ENCODE data around the gene ABCC10.
A peak's percentile ranks its signal among the peaks of the same experiment; 100 is the strongest.
"Not testable (repeated sequence)": the region's sequence is repeated elsewhere in the genome, so short reads cannot be mapped to it uniquely, and the experiment has no call there.

Gene ABCC10

GRCh38 chr6:43455531-43456428, 28.4 kb downstream of the ABCC10 start, which contains the start of gene DLK2:
DLK2 (minus strand) TSS chr6:43455548; CDS start chr6:43454825, 723 bp downstream.
- Histone ChIP-seq H3K4me1 (ENCODE audit: control insufficient read depth, insufficient read depth, low read length, unreplicated experiment) (no peaks in the 10 kb centered on the region), H3K27me3 (ENCODE audit: insufficient read depth, low read length) (peaks cover 10% of the 10 kb centered on the region; the same call in 1 of the 2 replicates), H3K36me3 (ENCODE audit: insufficient read depth, low read length) (no peaks in the 10 kb centered on the region), H3K4me3 (ENCODE audit: low read depth, low read length) (peak within 1 kb of the TSS; percentile 76), H2AFZ (ENCODE audit: low read length, unreplicated experiment) (peak within 1 kb of the TSS; percentile 51), H3K79me2 (ENCODE audit: control insufficient read depth, insufficient read depth, low read length, unreplicated experiment) (no peaks in the 10 kb centered on the region), H3K27ac (ENCODE audit: low read depth, low read length) (no peak within 1 kb of the TSS)

DNA sequence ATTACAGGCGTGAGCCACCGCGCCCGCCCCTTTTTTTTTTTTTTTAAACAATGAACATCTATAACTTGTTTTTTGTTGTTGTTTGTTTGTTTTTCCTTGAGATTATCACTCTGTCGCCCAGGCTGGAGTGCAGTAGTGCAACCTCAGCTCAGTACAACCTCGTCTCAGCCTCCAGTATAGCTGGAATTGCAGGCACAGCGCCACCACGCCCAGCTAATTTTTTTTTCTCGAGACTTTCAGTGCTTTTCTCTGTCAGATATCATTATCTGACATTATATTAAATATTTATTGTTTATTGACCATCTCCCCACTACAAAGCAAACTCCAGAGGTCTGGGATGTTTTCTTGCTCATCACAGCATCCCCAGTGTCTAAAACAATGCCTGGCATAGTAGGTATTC, 30.3 kb downstream of the ABCC10 start:
- Histone ChIP-seq H3K27me3 (ENCODE audit: insufficient read depth, low read length) (peaks cover 16% of the 10 kb centered on the region), H3K27ac (ENCODE audit: low read depth, low read length) (no peak overlapping the region), H3K4me3 (ENCODE audit: low read depth, low read length) (no peak overlapping the region), H3K4me1 (ENCODE audit: control insufficient read depth, insufficient read depth, low read length, unreplicated experiment) (no peaks in the 10 kb centered on the region), H3K79me2 (ENCODE audit: control insufficient read depth, insufficient read depth, low read length, unreplicated experiment) (no peaks in the 10 kb centered on the region), H2AFZ (ENCODE audit: low read length, unreplicated experiment) (no peak overlapping the region), H3K36me3 (ENCODE audit: insufficient read depth, low read length) (no peaks in the 10 kb centered on the region)

DNA sequence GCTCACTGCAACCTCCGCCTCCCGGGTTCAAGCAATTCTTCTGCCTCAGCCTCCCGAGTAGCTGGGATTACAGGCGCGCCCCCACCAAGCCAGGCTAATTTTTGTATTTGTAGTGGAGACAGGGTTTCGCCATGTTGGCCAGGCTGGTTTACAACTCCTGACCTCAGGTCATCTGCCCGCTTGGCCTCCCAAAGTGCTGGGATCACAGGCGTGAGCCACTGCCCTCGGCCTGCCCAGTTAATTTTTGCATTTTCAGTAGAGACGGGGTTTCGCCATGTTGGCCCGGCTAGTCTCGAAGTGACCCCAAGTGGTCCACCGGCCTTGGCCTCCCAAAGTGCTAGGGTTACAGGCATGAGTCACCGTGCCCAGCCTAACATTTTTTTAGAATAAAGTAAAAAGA, 30.8 kb downstream of the ABCC10 start:
- not testable (repeated sequence) for H3K79me2 ChIP-seq (ENCODE audit: control insufficient read depth, insufficient read depth, low read length, unreplicated experiment); H3K27ac ChIP-seq (ENCODE audit: low read depth, low read length); H3K4me3 ChIP-seq (ENCODE audit: low read depth, low read length); H2AFZ ChIP-seq (ENCODE audit: low read length, unreplicated experiment); H3K36me3 ChIP-seq (ENCODE audit: insufficient read depth, low read length); H3K4me1 ChIP-seq (ENCODE audit: control insufficient read depth, insufficient read depth, low read length, unreplicated experiment)
- peaks cover 20% of the 10 kb centered on the region for H3K27me3 ChIP-seq (ENCODE audit: insufficient read depth, low read length)

DNA sequence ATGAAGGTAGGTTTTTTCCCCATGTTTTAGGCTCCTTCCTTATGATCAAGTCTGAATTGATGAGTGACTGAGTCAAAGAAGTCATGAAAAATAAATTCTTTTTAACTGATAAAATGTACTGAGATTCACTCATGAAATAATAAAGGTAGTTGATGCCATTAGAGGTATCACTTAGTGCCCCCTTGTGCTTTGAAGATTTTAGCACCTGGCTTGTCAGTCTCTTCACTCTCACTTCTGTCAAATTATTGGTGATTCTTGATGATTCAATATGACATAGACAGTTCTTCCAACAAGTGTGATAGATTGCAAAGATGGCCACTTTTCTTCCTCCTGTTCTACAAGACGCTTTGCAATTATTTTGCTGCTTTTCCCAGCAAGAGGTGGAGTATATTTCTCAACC, 32.2 kb downstream of the ABCC10 start:
- Histone ChIP-seq H2AFZ (ENCODE audit: low read length, unreplicated experiment) (no peak overlapping the region), H3K4me3 (ENCODE audit: low read depth, low read length) (no peak overlapping the region), H3K36me3 (ENCODE audit: insufficient read depth, low read length) (no peaks in the 10 kb centered on the region), H3K79me2 (ENCODE audit: control insufficient read depth, insufficient read depth, low read length, unreplicated experiment) (no peaks in the 10 kb centered on the region), H3K27ac (ENCODE audit: low read depth, low read length) (no peak overlapping the region), H3K4me1 (ENCODE audit: control insufficient read depth, insufficient read depth, low read length, unreplicated experiment) (no peaks in the 10 kb centered on the region), H3K27me3 (ENCODE audit: insufficient read depth, low read length) (peaks cover 22% of the 10 kb centered on the region)

DNA sequence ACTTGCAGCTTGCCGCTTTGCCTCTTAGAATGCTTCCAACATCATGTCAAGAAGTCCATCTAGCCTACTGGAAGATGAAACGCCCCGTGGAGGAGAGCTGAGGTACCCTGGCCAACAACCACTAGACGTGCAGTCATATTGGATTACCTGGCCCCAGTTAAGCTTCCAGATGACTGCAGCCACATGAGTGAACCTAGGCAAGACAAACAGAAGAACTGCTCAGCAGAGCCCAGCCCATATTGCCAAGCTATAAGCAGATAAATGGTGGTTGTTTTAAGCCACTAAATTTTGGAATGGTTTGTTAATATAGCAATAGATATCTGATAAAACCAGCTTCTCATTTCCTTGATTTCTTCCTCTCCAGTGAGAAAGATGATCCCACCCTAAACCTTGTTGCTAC, 32.7 kb downstream of the ABCC10 start:
- Histone ChIP-seq H2AFZ (ENCODE audit: low read length, unreplicated experiment) (no peak overlapping the region), H3K27ac (ENCODE audit: low read depth, low read length) (no peak overlapping the region)

GRCh38 chr6:43461936-43462335, 34.6 kb downstream of the ABCC10 start:
- Histone ChIP-seq H3K36me3 (ENCODE audit: insufficient read depth, low read length) (no peaks in the 10 kb centered on the region), H3K27ac (ENCODE audit: low read depth, low read length) (no peak overlapping the region), H3K4me3 (ENCODE audit: low read depth, low read length) (no peak overlapping the region), H3K4me1 (ENCODE audit: control insufficient read depth, insufficient read depth, low read length, unreplicated experiment) (peaks cover 9% of the 10 kb centered on the region), H3K79me2 (ENCODE audit: control insufficient read depth, insufficient read depth, low read length, unreplicated experiment) (no peaks in the 10 kb centered on the region), H3K27me3 (ENCODE audit: insufficient read depth, low read length) (peaks cover 12% of the 10 kb centered on the region), H2AFZ (ENCODE audit: low read length, unreplicated experiment) (no peak overlapping the region)

More for the DNA sequence above, 32.7 kb downstream of the ABCC10 start:
- H3K4me1 ChIP-seq (ENCODE audit: control insufficient read depth, insufficient read depth, low read length, unreplicated experiment): no peaks in the 10 kb centered on the region
- no peak overlapping the region for H3K4me3 ChIP-seq (ENCODE audit: low read depth, low read length)
- peaks cover 22% of the 10 kb centered on the region for H3K27me3 ChIP-seq (ENCODE audit: insufficient read depth, low read length)
- H3K79me2 ChIP-seq (ENCODE audit: control insufficient read depth, insufficient read depth, low read length, unreplicated experiment): no peaks in the 10 kb centered on the region
- H3K36me3 ChIP-seq (ENCODE audit: insufficient read depth, low read length): no peaks in the 10 kb centered on the region

GRCh38 chr6:43464337-43464736, 37.0 kb downstream of the ABCC10 start:
- H3K79me2 ChIP-seq (ENCODE audit: control insufficient read depth, insufficient read depth, low read length, unreplicated experiment): no peaks in the 10 kb centered on the region
- H3K4me3 ChIP-seq (ENCODE audit: low read depth, low read length): no peak overlapping the region
- H3K4me1 ChIP-seq (ENCODE audit: control insufficient read depth, insufficient read depth, low read length, unreplicated experiment): peaks cover 9% of the 10 kb centered on the region
- H3K27ac ChIP-seq (ENCODE audit: low read depth, low read length): no peak overlapping the region
- no peaks in the 10 kb centered on the region for H3K36me3 ChIP-seq (ENCODE audit: insufficient read depth, low read length)
- H2AFZ ChIP-seq (ENCODE audit: low read length, unreplicated experiment): no peak overlapping the region
- H3K27me3 ChIP-seq (ENCODE audit: insufficient read depth, low read length): peaks cover 12% of the 10 kb centered on the region

DNA sequence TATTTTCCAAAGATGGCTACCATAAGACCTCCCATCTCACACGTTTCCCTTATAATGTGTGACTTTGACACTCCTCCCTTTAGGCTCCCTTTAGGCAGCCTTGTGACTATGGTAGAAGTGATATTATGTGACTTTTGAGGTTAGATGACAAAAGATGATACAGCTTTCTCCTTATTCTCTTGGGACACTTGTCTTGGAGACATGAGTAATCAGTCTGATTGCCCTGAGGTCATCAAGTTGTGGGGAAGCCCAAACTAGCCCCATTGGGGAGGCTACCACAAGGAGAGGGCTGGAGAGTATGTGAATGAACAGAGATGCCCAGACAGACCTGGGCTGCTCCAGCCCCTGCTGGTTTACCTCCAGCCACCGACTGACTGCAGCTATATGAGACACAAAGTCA, 38.6 kb downstream of the ABCC10 start:
- H3K27ac ChIP-seq (ENCODE audit: low read depth, low read length): no peak overlapping the region
- H3K27me3 ChIP-seq (ENCODE audit: insufficient read depth, low read length): peaks cover 12% of the 10 kb centered on the region
- H3K79me2 ChIP-seq (ENCODE audit: control insufficient read depth, insufficient read depth, low read length, unreplicated experiment): no peaks in the 10 kb centered on the region

GRCh38 chr6:43467265-43467664, 39.9 kb downstream of the ABCC10 start:
- H3K27me3 ChIP-seq (ENCODE audit: insufficient read depth, low read length); H3K36me3 ChIP-seq (ENCODE audit: insufficient read depth, low read length): not testable (repeated sequence)

More for the DNA sequence above, 38.6 kb downstream of the ABCC10 start:
- no peak overlapping the region for H2AFZ ChIP-seq (ENCODE audit: low read length, unreplicated experiment)
- no peak overlapping the region for H3K4me3 ChIP-seq (ENCODE audit: low read depth, low read length)
- H3K36me3 ChIP-seq (ENCODE audit: insufficient read depth, low read length): no peaks in the 10 kb centered on the region
- peaks cover 9% of the 10 kb centered on the region for H3K4me1 ChIP-seq (ENCODE audit: control insufficient read depth, insufficient read depth, low read length, unreplicated experiment)

DNA sequence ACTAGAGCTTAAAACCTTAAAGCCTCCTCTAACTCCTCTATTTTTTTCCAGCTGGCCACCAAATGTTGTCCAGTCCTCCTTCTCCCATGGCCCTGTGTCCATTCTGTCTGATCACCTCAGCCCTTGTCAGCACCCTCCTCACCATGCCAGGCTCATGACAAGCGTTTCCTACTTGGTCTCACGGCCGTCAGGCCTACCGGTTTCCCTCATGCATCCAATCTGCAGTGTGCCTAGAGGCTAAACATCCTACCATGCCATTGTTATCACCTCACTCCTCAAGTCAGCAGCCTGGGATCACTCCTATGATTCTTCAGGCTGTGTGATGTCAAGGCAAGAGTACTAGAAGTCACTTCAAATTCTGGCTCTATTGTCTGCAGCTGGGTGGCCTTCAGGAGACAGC, 40.4 kb downstream of the ABCC10 start:
- H3K4me1 ChIP-seq (ENCODE audit: control insufficient read depth, insufficient read depth, low read length, unreplicated experiment): peaks cover 9% of the 10 kb centered on the region
- no peaks in the 10 kb centered on the region for H3K79me2 ChIP-seq (ENCODE audit: control insufficient read depth, insufficient read depth, low read length, unreplicated experiment)
- no peak overlapping the region for H3K4me3 ChIP-seq (ENCODE audit: low read depth, low read length)
- peaks cover 4% of the 10 kb centered on the region; the same call in 1 of the 2 replicates for H3K27me3 ChIP-seq (ENCODE audit: insufficient read depth, low read length)
- no peak overlapping the region for H2AFZ ChIP-seq (ENCODE audit: low read length, unreplicated experiment)
- H3K36me3 ChIP-seq (ENCODE audit: insufficient read depth, low read length): no peaks in the 10 kb centered on the region
- no peak overlapping the region for H3K27ac ChIP-seq (ENCODE audit: low read depth, low read length)

More at GRCh38 chr6:43467265-43467664, 39.9 kb downstream of the ABCC10 start:
- H3K4me3 ChIP-seq (ENCODE audit: low read depth, low read length); H3K79me2 ChIP-seq (ENCODE audit: control insufficient read depth, insufficient read depth, low read length, unreplicated experiment); H2AFZ ChIP-seq (ENCODE audit: low read length, unreplicated experiment); H3K4me1 ChIP-seq (ENCODE audit: control insufficient read depth, insufficient read depth, low read length, unreplicated experiment); H3K27ac ChIP-seq (ENCODE audit: low read depth, low read length): not testable (repeated sequence)

- no peak overlapping the region for H2AFZ ChIP-seq (ENCODE audit: low read length, unreplicated experiment)
- peaks cover under 1% of the 10 kb centered on the region; the same call in 1 of the 2 replicates for H3K27me3 ChIP-seq (ENCODE audit: insufficient read depth, low read length)
- H3K79me2 ChIP-seq (ENCODE audit: control insufficient read depth, insufficient read depth, low read length, unreplicated experiment): no peaks in the 10 kb centered on the region
Measured at GRCh38 chr6:43468240-43468639, 40.9 kb downstream of the ABCC10 start.

More at GRCh38 chr6:43468240-43468639, 40.9 kb downstream of the ABCC10 start:
- no peaks in the 10 kb centered on the region for H3K36me3 ChIP-seq (ENCODE audit: insufficient read depth, low read length)
- peaks cover 9% of the 10 kb centered on the region for H3K4me1 ChIP-seq (ENCODE audit: control insufficient read depth, insufficient read depth, low read length, unreplicated experiment)
- no peak overlapping the region for H3K27ac ChIP-seq (ENCODE audit: low read depth, low read length)
- H3K4me3 ChIP-seq (ENCODE audit: low read depth, low read length): no peak overlapping the region

Data from ACC112 (cell line).